Duodenal mucosa (tissue), 2 donors: ENCODE data around the gene MED27.

ENCODE experiments used
- H3K27ac ChIP-seq: one replicate; pipeline ENCODE4 v1.7.0; 2013; ENCODE audit warnings: low read depth, low read length
- H3K27me3 ChIP-seq, 2 donors: one replicate each; pipeline ENCODE4 v1.7.0; 2013; ENCODE audit warnings: low read length in 2 of 2, control low read depth in 1 of 2; ENCODE audit not compliant: insufficient read depth in 2 of 2, control insufficient read depth in 1 of 2
- H3K36me3 ChIP-seq, 2 donors: one replicate each; pipeline ENCODE4 v1.7.0; 2013; ENCODE audit warnings: low read length in 2 of 2, control low read depth in 1 of 2; ENCODE audit not compliant: insufficient read depth in 2 of 2, control insufficient read depth in 1 of 2
- H3K4me1 ChIP-seq, 2 donors: one replicate each; pipeline ENCODE4 v1.7.0; 2013; ENCODE audit warnings: low read length in 2 of 2, control low read depth in 1 of 2; ENCODE audit not compliant: insufficient read depth in 2 of 2, control insufficient read depth in 1 of 2
- H3K4me3 ChIP-seq, 2 donors: one replicate each; pipeline ENCODE4 v1.7.0; 2013; ENCODE audit warnings: low read length in 2 of 2, low read depth in 1 of 2
- H3K9ac ChIP-seq, 2 donors: one replicate each; pipeline ENCODE4 v1.7.0; 2013; ENCODE audit warnings: low read length in 2 of 2, low read depth in 1 of 2
- H3K9me3 ChIP-seq, 2 donors: one replicate each; pipeline ENCODE4 v1.7.0; 2013; ENCODE audit warnings: low read length in 2 of 2, control low read depth in 1 of 2; ENCODE audit not compliant: control insufficient read depth in 1 of 2

Gene MED27

DNA sequence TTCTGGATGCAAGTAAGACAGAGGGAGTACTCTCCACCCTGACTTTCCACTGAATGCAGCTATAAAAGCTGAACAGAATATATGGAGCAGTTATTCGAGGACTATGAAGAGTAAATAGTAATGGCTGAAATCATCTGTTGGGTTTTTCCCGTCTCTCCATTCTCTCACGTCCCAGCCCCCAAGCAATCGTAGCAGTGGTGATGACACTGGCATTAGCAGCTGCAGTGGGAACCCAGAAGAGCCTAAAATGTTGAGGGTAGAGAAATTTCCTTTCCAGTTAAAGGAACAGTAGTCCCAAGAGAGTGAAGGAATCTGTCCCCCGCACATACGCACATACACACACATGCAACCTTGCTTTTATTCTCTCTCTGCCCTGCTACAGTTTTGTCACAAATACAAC, 33.2 kb downstream of the MED27 start:
- H3K27ac ChIP-seq: no peak overlapping the region

DNA sequence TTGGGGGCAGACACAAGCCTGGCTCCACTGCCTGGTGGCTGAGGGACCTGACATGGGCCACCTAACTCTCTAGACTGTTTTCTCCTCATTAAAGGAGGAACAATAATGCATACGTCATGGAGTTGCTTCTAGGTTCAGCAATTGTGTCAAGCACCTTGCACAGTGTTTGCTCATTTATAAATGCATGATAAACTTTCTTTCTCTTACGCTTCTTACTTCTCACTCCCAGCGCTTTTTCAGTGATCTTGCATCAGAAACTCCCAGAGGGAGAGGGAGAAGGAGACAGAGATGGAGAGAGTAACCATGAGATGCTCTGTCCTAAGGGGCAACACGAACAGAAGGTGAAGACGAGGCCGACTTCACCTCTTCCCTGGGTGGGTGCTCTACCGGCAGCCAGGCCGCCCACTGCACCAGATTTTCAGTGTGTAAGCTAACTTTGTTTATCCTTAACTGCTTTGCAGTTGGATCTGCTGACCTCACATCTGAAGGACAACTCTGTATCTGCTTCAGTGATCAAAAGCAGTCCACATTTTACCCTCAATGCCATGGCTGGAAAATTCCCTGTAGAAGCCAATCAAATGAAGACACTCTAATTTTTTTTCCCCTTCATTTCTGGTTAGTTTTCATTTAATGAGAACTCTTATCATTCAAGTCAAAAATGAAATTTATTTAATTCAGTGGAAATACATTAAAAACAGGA, 35.3 kb downstream of the MED27 start:
- H3K9me3 ChIP-seq: no peaks in the 10 kb centered on the region
- no peaks in the 10 kb centered on the region for H3K27me3 ChIP-seq
- H3K4me1 ChIP-seq: peaks cover 5 to 8% of the 10 kb centered on the region in 2 donors
- no peaks in the 10 kb centered on the region for H3K36me3 ChIP-seq
- no peak overlapping the region for H3K27ac ChIP-seq
- no peak overlapping the region for H3K4me3 ChIP-seq
- H3K9ac ChIP-seq: no peak overlapping the region

More for the DNA sequence above, 33.2 kb downstream of the MED27 start:
- Histone ChIP-seq H3K27me3 (no peaks in the 10 kb centered on the region), H3K36me3 (no peaks in the 10 kb centered on the region), H3K4me1 (peaks cover 5 to 8% of the 10 kb centered on the region in 2 donors), H3K9me3 (no peaks in the 10 kb centered on the region), H3K4me3 (no peak overlapping the region), H3K9ac (no peak overlapping the region)

DNA sequence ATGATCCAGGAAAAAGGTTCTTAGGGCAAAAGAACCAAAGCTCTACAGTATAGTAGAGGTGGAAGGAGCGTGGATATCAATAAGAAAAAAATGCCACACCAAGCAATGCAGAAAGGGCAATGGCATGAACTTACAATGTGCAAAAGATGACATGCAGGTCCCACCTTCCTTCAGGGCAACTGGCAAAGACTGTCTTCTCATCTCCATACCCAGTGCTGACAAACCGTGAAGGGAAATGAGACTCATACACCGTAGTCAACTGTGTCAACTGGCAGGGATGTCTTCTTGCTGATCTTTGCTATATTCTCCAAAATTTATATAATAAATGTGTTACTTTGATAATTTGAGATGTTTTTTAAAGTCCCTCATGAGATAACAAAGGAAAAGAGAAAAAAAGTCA, 36.0 kb downstream of the MED27 start:
- Histone ChIP-seq H3K36me3 (no peaks in the 10 kb centered on the region), H3K9me3 (no peaks in the 10 kb centered on the region), H3K9ac (no peak overlapping the region), H3K4me3 (no peak overlapping the region), H3K27ac (no peak overlapping the region), H3K27me3 (no peaks in the 10 kb centered on the region), H3K4me1 (peaks cover 5 to 8% of the 10 kb centered on the region in 2 donors)

DNA sequence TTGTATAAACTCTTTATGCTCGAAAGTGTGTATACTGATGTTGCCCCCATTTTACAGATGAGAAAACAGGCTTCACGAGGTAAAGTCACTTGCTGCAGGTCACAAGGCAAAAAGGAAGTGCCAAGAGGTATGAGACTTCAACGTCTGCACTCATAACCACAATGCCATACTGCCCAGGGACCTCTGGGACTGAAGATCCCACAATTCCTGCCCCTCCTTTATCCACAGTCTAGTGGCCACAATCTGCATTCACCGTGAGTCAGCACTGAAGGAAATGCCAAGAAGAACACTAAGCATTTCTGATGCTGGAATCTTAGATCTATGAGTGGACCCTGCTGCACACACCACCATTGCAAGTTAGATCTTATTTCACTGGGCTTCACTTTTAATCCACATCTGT, 37.3 kb downstream of the MED27 start:
- Histone ChIP-seq H3K27ac (no peak overlapping the region), H3K27me3 (no peaks in the 10 kb centered on the region), H3K36me3 (no peaks in the 10 kb centered on the region), H3K9ac (no peak overlapping the region), H3K4me3 (no peak overlapping the region), H3K4me1 (peaks cover 5 to 8% of the 10 kb centered on the region in 2 donors), H3K9me3 (no peaks in the 10 kb centered on the region)

DNA sequence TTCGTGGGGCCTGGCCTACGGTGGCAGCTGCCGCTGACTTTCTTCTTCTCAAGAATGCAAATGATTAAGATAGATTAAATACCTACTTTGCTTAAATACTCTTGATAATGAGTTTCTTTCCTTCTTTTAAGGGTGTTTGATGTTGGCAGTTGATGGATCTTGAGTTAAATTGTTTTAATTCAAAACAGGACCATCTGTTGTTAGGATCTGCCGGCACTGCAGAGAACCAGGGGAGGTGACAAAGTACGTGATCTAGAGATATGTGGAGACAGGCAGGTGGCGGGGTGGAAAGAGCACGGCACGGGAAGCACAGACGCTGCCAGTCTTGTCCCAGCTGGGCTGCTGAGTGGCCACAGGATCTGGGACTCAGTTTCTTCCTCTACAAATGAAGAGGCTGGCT, 37.9 kb downstream of the MED27 start:
- no peak overlapping the region for H3K27ac ChIP-seq
- no peaks in the 10 kb centered on the region for H3K9me3 ChIP-seq
- H3K4me3 ChIP-seq: no peak overlapping the region
- no peaks in the 10 kb centered on the region for H3K27me3 ChIP-seq
- H3K9ac ChIP-seq: no peak overlapping the region
- H3K4me1 ChIP-seq: peaks cover 5 to 8% of the 10 kb centered on the region in 2 donors
- no peaks in the 10 kb centered on the region for H3K36me3 ChIP-seq

DNA sequence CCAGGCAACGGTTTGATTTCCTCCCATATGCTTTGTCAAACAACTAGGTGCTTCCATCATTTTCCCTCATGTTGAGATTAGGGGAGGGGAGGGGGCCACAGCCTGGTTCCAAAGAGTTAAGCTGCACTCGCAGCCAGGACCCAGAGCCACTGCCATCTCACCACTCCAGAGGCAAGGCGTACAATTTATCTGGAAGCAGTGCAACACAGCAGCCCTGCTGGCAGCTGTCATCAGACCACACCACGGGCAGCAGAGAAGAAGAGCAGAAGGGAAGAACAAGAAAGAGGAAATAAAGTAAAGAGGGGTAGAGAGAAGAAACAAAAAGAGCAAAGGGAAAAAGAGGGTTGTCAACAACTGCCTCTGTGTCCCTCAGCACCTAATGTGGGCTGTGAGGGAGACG, 38.9 kb downstream of the MED27 start:
- H3K27ac ChIP-seq: no peak overlapping the region
- H3K9ac ChIP-seq: no peak overlapping the region
- H3K36me3 ChIP-seq: no peaks in the 10 kb centered on the region
- peaks cover 5 to 8% of the 10 kb centered on the region in 2 donors for H3K4me1 ChIP-seq
- H3K9me3 ChIP-seq: no peaks in the 10 kb centered on the region
- no peaks in the 10 kb centered on the region for H3K27me3 ChIP-seq
- H3K4me3 ChIP-seq: no peak overlapping the region

DNA sequence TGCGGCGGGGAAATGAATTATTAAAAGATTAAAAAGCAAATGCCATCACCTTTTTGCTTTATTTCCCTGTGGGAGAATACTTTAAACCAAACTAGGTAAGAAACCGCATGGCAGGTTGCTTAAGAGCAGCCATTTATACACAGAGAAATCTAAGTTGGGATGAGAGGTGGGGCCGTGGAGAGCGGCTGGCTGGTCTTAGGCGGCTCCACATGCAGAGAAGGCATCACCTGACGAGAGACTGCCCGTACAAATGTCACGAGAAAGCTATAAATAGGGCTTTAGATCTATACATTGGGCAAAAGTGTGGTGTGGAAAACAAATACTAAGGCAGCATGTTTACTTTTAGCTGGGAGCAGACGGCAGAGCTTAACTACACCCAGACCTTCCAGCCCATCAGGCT, 39.4 kb downstream of the MED27 start:
- Histone ChIP-seq H3K27ac (no peak overlapping the region), H3K36me3 (no peaks in the 10 kb centered on the region), H3K9ac (no peak overlapping the region), H3K4me3 (no peak overlapping the region), H3K9me3 (no peaks in the 10 kb centered on the region), H3K27me3 (no peaks in the 10 kb centered on the region), H3K4me1 (peaks cover 5 to 8% of the 10 kb centered on the region in 2 donors)

DNA sequence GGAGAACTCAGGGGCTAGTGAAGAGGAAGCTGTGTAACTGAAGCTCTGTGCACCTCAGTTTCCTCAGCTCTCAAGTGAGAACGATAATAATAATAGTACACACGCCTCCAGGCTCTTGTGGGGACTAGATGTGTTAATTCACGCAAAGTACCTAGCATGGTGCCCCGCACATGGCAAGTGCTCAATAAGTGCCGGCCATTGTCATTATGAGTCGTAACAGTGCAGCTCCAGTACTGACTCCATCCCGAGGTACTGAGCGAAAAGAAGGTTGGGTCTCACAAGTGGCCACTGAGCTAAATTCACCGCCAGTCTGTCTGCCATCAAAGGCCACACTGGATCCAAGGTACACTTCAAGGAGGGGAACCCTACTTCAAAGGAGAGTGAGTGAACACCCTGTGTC, 40.4 kb downstream of the MED27 start:
- no peak overlapping the region for H3K9ac ChIP-seq
- H3K9me3 ChIP-seq: no peaks in the 10 kb centered on the region
- peaks cover 5 to 8% of the 10 kb centered on the region in 2 donors for H3K4me1 ChIP-seq
- H3K36me3 ChIP-seq: no peaks in the 10 kb centered on the region
- H3K27ac ChIP-seq: no peak overlapping the region
- H3K4me3 ChIP-seq: no peak overlapping the region
- no peaks in the 10 kb centered on the region for H3K27me3 ChIP-seq

DNA sequence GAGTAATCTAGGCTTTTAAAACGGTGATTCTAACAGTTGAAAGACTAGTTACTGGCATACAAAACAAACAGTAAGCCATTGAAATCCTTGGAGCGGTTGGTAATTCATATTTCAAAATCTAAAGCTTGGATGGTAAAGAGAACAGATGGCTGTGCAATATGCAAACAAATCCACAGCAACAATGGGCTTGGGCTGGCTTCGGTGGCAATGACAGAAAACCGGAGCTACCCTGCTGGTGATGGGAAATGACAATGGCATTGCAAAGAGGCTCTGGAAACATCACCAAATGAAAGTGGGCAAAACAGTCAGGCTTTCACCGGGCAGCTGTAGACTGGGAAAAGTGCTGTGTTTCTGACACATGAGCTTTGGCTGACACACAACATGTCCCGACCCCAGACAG, 42.2 kb downstream of the MED27 start:
- H3K27me3 ChIP-seq: no peaks in the 10 kb centered on the region
- H3K9me3 ChIP-seq: no peaks in the 10 kb centered on the region
- H3K9ac ChIP-seq: no peak overlapping the region
- no peak overlapping the region for H3K4me3 ChIP-seq
- H3K36me3 ChIP-seq: no peaks in the 10 kb centered on the region
- no peak overlapping the region for H3K27ac ChIP-seq
- peaks cover 5 to 7% of the 10 kb centered on the region in 2 donors for H3K4me1 ChIP-seq

DNA sequence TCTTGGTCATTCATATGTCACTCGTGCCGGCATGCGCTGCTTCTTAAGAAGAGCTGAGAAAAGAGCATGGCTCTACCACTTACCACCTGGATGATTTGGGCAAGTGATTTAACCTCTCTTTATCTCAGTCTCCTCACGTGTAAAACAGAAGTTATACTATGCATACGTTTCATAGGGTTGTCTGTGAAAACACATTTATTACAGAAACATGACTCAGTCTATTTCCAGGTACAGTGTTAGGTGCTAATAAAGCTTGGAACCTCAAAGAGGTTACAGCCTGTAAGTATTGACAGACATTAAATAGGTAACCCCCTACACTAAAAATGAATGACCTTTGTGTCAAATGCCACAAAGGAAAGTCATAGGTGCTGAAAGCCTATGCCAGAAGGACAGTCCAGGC, 43.1 kb downstream of the MED27 start:
- Histone ChIP-seq H3K36me3 (no peaks in the 10 kb centered on the region), H3K9me3 (no peaks in the 10 kb centered on the region), H3K4me1 (no peaks in the 10 kb centered on the region), H3K27ac (no peak overlapping the region), H3K9ac (no peak overlapping the region), H3K27me3 (no peaks in the 10 kb centered on the region), H3K4me3 (no peak overlapping the region)
